ENCODE data around the gene KCNJ16.

DNA sequence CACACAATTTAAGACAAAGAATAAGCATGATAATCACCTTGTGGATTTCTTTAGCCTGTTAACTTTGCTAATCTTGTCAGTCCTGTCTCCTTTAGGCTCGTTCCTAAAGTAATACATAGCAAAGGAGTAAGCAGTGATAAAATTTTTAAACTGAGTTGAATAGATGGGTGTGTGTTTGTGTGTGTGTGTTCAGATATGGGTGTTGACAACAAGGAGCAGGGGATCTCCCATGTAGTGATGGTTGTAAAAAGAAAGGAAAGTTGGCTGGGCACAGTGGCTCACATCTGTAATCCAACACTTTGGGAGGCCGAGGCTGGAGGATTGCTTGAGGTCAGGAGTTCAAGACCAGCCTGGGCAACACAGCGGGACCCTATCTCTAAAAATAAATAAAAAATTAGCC, 49.7 kb downstream of the KCNJ16 start:
- no peak for TF ChIP-seq JUND (IDR thresholded peaks at IDR 0.05)
- TF ChIP-seq, protein P1, sequence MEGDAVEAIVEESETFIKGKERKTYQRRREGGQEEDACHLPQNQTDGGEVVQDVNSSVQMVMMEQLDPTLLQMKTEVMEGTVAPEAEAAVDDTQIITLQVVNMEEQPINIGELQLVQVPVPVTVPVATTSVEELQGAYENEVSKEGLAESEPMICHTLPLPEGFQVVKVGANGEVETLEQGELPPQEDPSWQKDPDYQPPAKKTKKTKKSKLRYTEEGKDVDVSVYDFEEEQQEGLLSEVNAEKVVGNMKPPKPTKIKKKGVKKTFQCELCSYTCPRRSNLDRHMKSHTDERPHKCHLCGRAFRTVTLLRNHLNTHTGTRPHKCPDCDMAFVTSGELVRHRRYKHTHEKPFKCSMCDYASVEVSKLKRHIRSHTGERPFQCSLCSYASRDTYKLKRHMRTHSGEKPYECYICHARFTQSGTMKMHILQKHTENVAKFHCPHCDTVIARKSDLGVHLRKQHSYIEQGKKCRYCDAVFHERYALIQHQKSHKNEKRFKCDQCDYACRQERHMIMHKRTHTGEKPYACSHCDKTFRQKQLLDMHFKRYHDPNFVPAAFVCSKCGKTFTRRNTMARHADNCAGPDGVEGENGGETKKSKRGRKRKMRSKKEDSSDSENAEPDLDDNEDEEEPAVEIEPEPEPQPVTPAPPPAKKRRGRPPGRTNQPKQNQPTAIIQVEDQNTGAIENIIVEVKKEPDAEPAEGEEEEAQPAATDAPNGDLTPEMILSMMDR (IDR thresholded peaks at IDR 0.05; ENCODE audit: low read depth, low read length, missing input control): no peak
- TF ChIP-seq NR2F2 (IDR thresholded peaks at IDR 0.05): no peak
